Panc1 (cell line): Measurements from ENCODE around the gene HOXA9. TPM values are rescaled to one million over a fixed set of nuclear protein-coding genes. Genes with fewer than 3 reads are reported as not detected.

Source experiments
- ATAC-seq: fragments of 200-7000 bp; cut with Tn5 transposase; 2 replicates; pipeline ENCODE4 v1.9.1; 2020; ENCODE audit warnings: mild to moderate bottlenecking, moderate library complexity
- BruUV-seq: library from RNA; stranded (reverse); fragments of 400-500 nt; replicated peaks from 2 replicates; lab custom pipeline; 2021; lab: Mats Ljungman, UMichigan
- CTCF ChIA-PET: fragments of 300-600 bp; sonication (Branson Sonifier 250); formaldehyde crosslinking; loops from one replicate; lab custom pipeline; 2022; ENCODE audit warnings: antibody characterized with exemption; lab: Charles Lee
- POLR2A ChIA-PET: fragments of 300-600 bp; sonication (Branson Sonifier 250); formaldehyde crosslinking; loops from one replicate; lab custom pipeline; 2022; ENCODE audit warnings: antibody characterized with exemption; lab: Charles Lee
- DNase-seq: peaks from one replicate; pipeline ENCODE4 v3.0.0-alpha.2; 2010; ENCODE audit warnings: low read depth, low spot score
- H3K27ac ChIP-seq: 2 replicates; pipeline ENCODE4 v1.5.1; 2011; ENCODE audit warnings: mild to moderate bottlenecking, low read length, inconsistent platforms
- H3K27me3 ChIP-seq: fragments of 200-500 bp; sonication (Bioruptor generic); 2 replicates; pipeline ENCODE4 v1.6.0; 2014; ENCODE audit warnings: low read length, inconsistent platforms; ENCODE audit not compliant: control insufficient read depth, insufficient read depth
- H3K36me3 ChIP-seq: fragments of 200-500 bp; sonication (Bioruptor generic); 2 replicates; pipeline ENCODE4 v1.5.1; 2014; ENCODE audit warnings: inconsistent platforms, mild to moderate bottlenecking, low read length, moderate library complexity; ENCODE audit not compliant: control insufficient read depth, insufficient read depth
- H3K4me1 ChIP-seq: 2 replicates; pipeline ENCODE4 v1.5.1; 2011; ENCODE audit warnings: inconsistent platforms, mild to moderate bottlenecking, low read length, moderate library complexity; ENCODE audit not compliant: control insufficient read depth, insufficient read depth
- H3K4me3 ChIP-seq, 2 experiments: 2 replicates each; pipeline ENCODE4 v1.5.1; 2011 to 2012; ENCODE audit warnings: low read depth in 2 of 2, low read length in 2 of 2, mild to moderate bottlenecking in 2 of 2, inconsistent platforms in 1 of 2, moderate library complexity in 1 of 2
- H3K9me3 ChIP-seq: fragments of 200-500 bp; sonication (Bioruptor generic); 2 replicates; pipeline ENCODE4 v1.5.1; 2014; ENCODE audit warnings: low read depth, mild to moderate bottlenecking, inconsistent platforms, low read length, moderate library complexity; ENCODE audit not compliant: control insufficient read depth, insufficient read depth
- POLR2AphosphoS5 ChIP-seq: IDR thresholded peaks from 2 replicates; pipeline ENCODE4 v1.6.1; 2012; ENCODE audit warnings: mild to moderate bottlenecking, low read depth, low read length, moderate library complexity
- SIN3A ChIP-seq: IDR thresholded peaks from 2 replicates; pipeline ENCODE4 v1.6.1; 2012; ENCODE audit warnings: low read depth, mild to moderate bottlenecking, low read length, moderate library complexity, borderline replicate concordance; ENCODE audit not compliant: insufficient read depth
- TCF7L2 ChIP-seq: IDR thresholded peaks from 2 replicates; pipeline ENCODE4 v1.6.1; 2011; ENCODE audit warnings: mild to moderate bottlenecking, low read depth, low read length, inconsistent platforms
- in situ Hi-C: cut with HindIII; loops from 2 replicates; pipeline ENCODE4 v1.10.0; 2016; ENCODE audit warnings: low sequenced_read_pairs, low pct_unique_long_range_greater_than_20kb
- intact Hi-C: fragments of 100-400 bp; cut with micrococcal nuclease; formaldehyde crosslinking; loops from one replicate; pipeline ENCODE4 v1.10.0; 2022; ENCODE audit not compliant: unreplicated experiment
- total RNA-seq: library from RNA; stranded (reverse); gene quantifications from one replicate; pipeline ENCODE4 v1.2.1, GENCODE V29; 2021; ENCODE audit not compliant: unreplicated experiment
- TF ChIP-seq, protein P1 (sequence below): fragments of 450-650 bp; IDR thresholded peaks from 2 replicates; pipeline ENCODE4 v1.5.1; 2017; ENCODE audit warnings: mild to moderate bottlenecking
- TF ChIP-seq, protein P2 (sequence below), 2 experiments: IDR thresholded peaks; 2 replicates each; pipeline ENCODE4 v1.6.1; 2011 to 2012; ENCODE audit warnings: low read depth in 2 of 2, control low read depth in 1 of 2, low read length in 1 of 2, mild to moderate bottlenecking in 1 of 2, moderate library complexity in 1 of 2; ENCODE audit not compliant: insufficient read depth in 1 of 2

Gene HOXA9
- total RNA-seq, 1 experiment from 2014 or later = not detected

GRCh38 chr7:27168265-27168947 is 3.1 kb upstream of the HOXA9 start:
- intact Hi-C loops = no loop called here
- BruUV-seq = no TSS peak
- ChIA-PET POLR2A (interaction anchor here (0.5 kb wide), 1 partner anchor 380 kb away, joined by 4 read pairs; no protein-coding TSS in a partner anchor), CTCF (interaction anchor here (0.5 kb wide), 1 partner anchor 484 kb away, joined by 3 read pairs; no protein-coding TSS in a partner anchor)
- TF ChIP-seq SIN3A (no peak), TCF7L2 (no peak), POLR2AphosphoS5 (no peak)
- TF ChIP-seq, protein P1, sequence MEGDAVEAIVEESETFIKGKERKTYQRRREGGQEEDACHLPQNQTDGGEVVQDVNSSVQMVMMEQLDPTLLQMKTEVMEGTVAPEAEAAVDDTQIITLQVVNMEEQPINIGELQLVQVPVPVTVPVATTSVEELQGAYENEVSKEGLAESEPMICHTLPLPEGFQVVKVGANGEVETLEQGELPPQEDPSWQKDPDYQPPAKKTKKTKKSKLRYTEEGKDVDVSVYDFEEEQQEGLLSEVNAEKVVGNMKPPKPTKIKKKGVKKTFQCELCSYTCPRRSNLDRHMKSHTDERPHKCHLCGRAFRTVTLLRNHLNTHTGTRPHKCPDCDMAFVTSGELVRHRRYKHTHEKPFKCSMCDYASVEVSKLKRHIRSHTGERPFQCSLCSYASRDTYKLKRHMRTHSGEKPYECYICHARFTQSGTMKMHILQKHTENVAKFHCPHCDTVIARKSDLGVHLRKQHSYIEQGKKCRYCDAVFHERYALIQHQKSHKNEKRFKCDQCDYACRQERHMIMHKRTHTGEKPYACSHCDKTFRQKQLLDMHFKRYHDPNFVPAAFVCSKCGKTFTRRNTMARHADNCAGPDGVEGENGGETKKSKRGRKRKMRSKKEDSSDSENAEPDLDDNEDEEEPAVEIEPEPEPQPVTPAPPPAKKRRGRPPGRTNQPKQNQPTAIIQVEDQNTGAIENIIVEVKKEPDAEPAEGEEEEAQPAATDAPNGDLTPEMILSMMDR = no peak
- H3K9me3 ChIP-seq = no peaks in the 10 kb centered on the region
- ATAC-seq (no peak), DNase-seq (no peak)
- H3K36me3 ChIP-seq = no peaks in the 10 kb centered on the region; the same call in 1 of the 2 replicates
- no peak overlapping the region for H3K27ac ChIP-seq
- no peaks in the 10 kb centered on the region for H3K27me3 ChIP-seq
- in situ Hi-C loops = no loop called here
- H3K4me3 ChIP-seq = no peak overlapping the region
- peaks cover 5% of the 10 kb centered on the region; the same call in 1 of the 2 replicates for H3K4me1 ChIP-seq

GRCh38 chr7:27167916-27168264 is 2.6 kb upstream of the HOXA9 start:
- TF ChIP-seq TCF7L2 (no peak), POLR2AphosphoS5 (no peak), SIN3A (no peak)
- TF ChIP-seq, protein P1 = no peak
- TF ChIP-seq, protein P2, sequence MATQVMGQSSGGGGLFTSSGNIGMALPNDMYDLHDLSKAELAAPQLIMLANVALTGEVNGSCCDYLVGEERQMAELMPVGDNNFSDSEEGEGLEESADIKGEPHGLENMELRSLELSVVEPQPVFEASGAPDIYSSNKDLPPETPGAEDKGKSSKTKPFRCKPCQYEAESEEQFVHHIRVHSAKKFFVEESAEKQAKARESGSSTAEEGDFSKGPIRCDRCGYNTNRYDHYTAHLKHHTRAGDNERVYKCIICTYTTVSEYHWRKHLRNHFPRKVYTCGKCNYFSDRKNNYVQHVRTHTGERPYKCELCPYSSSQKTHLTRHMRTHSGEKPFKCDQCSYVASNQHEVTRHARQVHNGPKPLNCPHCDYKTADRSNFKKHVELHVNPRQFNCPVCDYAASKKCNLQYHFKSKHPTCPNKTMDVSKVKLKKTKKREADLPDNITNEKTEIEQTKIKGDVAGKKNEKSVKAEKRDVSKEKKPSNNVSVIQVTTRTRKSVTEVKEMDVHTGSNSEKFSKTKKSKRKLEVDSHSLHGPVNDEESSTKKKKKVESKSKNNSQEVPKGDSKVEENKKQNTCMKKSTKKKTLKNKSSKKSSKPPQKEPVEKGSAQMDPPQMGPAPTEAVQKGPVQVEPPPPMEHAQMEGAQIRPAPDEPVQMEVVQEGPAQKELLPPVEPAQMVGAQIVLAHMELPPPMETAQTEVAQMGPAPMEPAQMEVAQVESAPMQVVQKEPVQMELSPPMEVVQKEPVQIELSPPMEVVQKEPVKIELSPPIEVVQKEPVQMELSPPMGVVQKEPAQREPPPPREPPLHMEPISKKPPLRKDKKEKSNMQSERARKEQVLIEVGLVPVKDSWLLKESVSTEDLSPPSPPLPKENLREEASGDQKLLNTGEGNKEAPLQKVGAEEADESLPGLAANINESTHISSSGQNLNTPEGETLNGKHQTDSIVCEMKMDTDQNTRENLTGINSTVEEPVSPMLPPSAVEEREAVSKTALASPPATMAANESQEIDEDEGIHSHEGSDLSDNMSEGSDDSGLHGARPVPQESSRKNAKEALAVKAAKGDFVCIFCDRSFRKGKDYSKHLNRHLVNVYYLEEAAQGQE (IDR thresholded peaks at IDR 0.05; ENCODE audit: insufficient read depth in 1 of 2, low read depth in 2 of 2, low read length in 1 of 2) = no peak
- no peak overlapping the region for H3K4me3 ChIP-seq
- no peaks in the 10 kb centered on the region for H3K9me3 ChIP-seq
- DNase-seq (no peak), ATAC-seq (no peak)
- ChIA-PET CTCF (interaction anchor here (0.5 kb wide), 1 partner anchor 484 kb away, joined by 3 read pairs; no protein-coding TSS in a partner anchor), POLR2A (no interaction called here)
- peaks cover 5% of the 10 kb centered on the region; the same call in 1 of the 2 replicates for H3K4me1 ChIP-seq
- H3K27ac ChIP-seq = no peak overlapping the region
- intact Hi-C loops = no loop called here
- in situ Hi-C loops = no loop called here
- no peaks in the 10 kb centered on the region; the same call in 1 of the 2 replicates for H3K36me3 ChIP-seq
- BruUV-seq = no TSS peak
- no peaks in the 10 kb centered on the region for H3K27me3 ChIP-seq
